GM21526 (cell line): ENCODE data around the gene PANK4.
"Not testable (repeated sequence)": the region's sequence is repeated elsewhere in the genome, so short reads cannot be mapped to it uniquely, and the experiment has no call there.

ENCODE experiments used
- ATAC-seq: cut with Tn5 transposase; IDR thresholded peaks from one replicate; pipeline ENCODE4 v1.9.1; 2021; ENCODE audit warnings: moderate library complexity; ENCODE audit not compliant: unreplicated experiment, low FRiP score

PANK4 gene

DNA sequence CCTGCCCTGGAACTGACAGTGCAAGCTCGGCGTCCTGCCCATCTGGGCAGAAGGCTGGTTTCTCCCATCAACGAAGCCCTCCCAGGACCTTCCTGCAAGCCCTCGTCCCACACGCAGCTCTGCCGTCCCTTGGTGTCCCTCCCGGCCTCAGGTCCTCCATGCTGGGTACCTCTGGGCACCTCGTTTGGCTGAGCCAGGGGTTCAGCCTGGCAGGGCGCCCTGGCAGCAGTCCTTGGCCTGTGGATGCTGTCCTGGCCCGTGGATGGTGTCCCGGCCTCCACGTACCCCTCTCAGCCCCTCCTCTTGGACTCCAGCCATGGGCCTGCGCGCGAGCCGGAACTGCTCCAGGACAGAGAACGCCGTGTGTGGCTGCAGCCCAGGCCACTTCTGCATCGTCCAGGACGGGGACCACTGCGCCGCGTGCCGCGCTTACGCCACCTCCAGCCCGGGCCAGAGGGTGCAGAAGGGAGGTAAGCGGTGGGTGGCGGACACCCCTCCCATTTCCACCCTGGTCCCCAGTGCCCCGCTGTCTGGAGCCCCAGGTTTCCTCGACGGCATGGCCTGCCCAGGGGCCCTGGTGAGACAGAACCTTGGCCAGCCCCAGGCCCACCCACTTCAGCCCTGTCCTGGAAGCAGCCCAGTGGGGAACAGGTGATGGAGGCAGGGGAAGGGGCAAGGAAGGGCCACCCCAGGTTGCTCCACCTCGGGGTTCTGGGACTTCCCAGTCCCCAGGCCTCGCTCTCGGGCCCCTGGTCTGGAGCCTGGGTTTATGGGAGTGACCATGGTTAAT, 33.3 kb upstream of the PANK4 start:
- ATAC-seq = no peak

DNA sequence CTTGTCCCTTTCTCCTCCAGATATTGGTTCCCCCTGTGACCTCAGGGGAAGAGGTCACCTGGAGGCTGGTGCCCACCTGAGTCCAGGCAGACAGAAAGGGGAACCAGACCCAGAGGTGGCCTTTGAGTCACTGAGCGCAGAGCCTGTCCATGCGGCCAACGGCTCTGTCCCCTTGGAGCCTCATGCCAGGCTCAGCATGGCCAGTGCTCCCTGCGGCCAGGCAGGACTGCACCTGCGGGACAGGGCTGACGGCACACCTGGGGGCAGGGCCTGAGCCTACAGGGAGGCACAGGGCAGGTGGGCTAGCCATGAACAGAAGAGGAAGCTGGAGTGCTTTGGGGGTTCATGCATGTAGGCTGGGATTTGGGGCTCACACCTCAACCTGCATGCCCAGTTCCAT, 32.5 kb upstream of the PANK4 start:
- no peak for ATAC-seq

DNA sequence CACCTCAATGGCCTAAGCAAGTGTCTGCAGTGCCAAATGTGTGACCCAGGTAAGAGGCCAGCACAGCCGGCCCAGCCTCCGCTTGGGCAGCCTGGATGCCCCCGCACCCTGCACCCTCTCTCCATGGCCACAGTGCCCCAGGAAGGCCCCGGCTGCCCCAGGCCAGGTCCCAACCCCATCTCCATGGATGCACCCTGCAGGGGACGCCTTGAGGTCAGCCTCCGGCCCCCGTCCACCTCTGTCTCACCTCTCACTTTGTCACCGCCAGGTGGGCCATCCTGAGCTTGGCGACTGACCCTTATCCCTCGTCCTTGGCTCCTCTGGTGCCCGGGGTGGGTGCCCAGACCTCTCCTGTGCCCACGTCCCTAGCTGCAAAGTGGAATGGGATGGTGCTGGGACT, 32.0 kb upstream of the PANK4 start:
- ATAC-seq = no peak

DNA sequence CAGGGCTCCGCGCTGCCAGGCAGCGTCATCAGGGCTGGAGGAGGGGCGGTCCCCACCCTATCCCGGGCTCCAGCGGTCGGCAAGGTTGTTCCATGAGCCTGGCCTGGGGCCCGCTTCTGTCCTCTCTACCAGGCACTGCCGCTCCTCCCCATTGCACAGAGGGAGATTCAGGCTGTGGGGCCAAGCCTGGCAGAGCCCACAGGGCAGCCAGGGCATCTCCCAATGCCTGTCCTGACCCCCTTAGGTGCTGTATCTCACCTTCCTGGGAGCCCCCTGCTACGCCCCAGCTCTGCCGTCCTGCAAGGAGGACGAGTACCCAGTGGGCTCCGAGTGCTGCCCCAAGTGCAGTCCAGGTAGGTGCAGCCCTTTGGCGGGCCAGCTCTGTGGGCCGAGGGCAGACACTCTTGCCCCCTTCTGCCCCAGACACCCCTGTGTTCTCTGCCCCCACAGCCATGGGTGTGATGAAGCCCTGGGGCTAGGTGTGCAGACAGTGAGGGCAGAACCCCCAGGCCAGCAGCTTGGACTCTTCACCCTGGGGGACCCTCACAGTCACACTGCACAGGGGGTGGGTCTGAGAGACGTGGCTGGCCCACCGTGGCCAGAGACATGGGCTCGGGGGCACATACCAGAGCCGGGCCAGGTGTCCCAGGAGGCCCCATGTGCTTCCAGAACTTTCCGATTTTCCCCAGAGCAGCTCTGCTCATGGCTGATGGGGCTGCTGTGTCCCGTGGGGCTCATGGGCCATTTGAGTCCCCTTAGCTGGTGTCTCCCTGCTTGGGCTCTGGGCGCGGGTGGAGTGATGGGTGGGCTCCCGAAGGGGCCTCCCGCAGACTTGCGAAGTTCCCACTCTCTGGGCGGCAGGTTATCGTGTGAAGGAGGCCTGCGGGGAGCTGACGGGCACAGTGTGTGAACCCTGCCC, 31.3 kb upstream of the PANK4 start:
- ATAC-seq = no peak

DNA sequence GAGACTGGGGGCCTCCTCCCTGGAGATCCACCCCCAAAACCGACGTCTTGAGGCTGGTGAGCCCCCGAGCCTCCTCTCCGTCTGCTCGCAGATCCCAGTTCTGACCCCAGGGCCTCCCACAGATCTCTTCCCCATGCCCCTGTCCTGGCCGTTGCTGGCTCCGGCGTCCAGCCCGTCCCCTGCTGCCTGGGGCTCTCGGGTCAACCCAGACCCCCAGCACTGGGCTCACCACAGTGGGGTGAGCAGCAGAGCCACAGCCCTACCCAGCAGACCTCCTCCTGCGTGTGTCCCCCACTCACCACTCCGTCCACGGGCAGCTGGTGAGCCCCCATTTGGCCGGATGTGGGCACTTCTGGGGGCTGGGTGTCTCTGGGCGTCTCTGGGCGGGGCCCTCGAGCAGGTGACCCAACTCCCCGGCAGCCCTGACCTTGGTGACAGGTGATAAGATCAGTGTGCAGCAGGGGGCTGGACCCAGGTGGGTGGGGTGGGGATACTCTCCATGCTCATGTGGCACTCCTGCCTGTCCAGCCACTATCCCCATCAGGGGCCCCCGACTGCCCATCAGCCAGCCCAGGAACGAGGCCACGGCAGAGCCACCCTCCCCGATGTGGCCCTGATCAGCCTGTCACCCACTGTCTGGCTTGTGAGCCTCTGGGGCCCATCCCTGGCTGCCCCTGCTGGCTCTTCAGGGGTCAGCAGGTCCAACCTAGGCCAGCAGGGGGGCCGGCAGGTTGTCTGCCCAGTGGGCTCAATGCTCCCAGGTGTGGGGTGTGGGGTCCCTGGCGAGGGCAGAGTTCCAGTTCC, 30.5 kb upstream of the PANK4 start:
- no peak for ATAC-seq

DNA sequence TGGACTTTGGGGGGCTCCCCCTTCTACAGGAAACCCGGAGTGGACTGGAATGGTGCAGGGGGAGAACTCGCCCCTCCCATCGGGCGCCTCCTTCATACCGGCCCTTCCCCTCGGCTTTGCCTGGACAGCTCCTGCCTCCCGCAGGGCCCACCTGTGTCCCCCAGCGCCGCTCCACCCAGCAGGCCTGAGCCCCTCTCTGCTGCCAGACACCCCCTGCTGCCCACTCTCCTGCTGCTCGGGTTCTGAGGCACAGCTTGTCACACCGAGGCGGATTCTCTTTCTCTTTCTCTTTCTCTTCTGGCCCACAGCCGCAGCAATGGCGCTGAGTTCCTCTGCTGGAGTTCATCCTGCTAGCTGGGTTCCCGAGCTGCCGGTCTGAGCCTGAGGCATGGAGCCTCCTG, 29.9 kb upstream of the PANK4 start, which contains the start of gene TNFRSF14:
Gene TNFRSF14, plus strand, starts transcription at position 95 of the 401 bp plus-strand sequence. Its CDS starts 294 bp downstream, at position 389.
- ATAC-seq = no peak

DNA sequence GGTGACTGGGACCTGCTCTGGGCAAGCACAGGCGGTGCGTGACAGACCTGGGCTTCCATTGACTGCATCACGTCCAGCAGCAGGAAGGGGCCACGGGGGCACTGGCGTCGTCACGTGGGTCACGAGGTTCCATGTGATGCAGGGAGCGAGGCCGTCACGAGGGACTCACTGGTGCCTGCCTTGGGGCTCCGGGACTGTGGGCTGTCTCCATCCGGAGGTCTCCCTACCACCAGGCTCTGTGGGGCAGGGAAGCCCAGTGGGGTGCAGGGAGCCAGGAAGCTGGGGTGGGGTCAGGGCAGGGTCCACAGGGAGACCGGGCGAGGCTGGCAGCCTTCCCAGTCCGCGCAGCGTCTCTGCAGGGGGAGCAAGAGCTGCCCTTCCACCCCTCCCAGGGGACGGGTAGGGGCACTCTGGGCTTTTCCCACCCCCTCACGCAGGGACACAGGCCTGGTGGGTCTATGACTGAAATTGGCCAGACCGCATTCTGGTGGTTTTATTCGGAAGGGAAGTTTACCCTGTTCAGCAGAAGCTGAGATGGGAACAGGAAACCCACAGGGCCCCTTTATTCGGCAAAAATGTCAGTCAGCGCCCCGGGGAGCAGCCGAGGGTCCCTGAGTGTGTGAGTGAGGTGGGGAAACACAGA, 29.4 kb upstream of the PANK4 start:
- ATAC-seq = no peak

DNA sequence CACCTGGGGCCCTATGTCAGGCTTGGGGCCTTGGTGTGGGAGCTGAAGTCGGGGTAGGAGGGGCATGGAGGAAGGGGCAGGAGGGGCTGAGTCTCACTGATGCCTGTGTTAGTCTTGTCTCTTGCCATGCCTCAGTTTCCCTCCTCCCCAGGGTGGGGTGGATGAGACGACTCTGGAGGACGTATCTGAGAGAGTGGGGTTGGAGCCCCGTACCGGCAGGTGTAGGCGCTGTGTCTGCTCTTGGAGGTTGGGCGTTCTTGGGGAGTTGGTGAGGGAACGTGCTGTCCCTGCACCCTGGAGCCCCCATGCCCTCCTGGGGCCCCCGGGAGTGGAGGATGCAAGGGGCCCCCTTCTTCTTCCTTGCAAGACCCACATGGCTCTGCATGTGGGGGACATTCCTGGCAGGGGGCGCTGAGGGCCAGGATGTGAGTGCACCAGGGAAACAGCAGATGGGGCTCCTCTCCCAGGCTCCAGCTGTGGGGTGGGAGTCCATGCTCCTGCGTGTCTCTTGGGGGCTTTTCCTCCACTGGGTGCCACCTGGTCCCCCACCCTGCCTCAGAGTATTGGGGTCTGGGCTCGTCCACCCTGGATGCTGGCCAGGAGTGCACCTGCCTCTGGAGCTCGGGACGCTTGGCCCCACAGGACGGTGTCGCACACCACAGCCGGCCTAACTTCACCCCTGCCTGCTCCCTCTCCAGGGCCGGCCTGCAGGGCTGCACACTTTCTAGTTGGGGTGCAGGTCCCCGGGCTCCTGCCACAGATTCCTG, 28.4 kb upstream of the PANK4 start:
- ATAC-seq = no peak

DNA sequence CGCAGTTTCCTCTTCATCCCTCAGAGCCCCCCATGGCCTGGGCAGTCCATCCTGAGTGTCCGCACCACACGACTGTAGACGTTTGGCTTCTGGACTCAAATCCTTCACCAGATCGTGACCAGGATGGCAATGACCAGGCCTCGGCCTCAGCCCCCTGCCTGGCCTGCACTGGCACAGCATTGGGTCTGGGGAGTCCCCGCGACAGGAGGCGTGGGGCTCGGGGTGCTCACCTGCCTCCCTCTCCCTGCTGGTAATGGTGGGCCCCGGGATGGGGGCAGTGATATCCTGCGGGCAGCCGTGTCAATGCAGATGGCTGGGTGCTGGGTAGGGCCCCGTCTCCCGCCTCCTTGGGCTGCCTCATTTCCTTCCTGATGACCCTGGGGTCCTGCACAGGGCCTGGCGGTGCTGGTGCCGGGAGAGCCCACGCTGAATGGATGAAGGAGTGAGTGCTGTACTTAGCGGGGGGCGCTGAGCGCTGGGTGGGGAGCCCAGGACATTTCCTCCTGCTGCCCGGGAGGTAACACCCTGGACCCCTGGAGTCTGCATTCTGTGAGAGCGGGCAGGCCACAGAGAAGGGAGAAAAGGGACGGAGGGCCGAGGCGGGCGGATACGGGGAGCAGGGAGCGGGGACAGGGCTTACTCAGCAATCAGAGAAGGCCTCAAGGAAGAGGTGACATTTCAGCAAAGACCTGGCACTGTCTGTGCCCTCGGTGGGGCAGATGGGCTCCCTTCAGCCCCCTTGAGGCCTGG, 27.6 kb upstream of the PANK4 start:
- no peak for ATAC-seq

DNA sequence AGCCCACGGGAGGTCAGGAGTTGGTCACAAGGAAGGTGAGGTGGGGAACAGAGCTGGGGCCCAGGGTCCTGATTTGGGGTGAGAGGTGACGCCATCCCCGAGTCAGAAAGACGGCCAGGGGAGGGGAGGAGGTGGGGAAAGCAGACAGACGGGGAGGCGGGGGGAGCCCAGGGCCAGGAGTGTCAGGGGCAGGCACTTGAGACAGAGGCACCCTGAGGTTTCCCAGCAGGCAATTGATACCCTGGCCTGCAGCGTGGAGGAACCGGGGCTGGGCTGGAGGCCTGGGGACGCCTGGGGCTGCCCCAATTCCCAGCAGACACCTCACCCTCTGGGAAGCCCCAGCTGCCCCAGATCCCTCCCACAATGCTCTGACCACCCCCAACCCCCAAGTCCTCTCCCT, 26.7 kb upstream of the PANK4 start:
- ATAC-seq = not testable (repeated sequence)

DNA sequence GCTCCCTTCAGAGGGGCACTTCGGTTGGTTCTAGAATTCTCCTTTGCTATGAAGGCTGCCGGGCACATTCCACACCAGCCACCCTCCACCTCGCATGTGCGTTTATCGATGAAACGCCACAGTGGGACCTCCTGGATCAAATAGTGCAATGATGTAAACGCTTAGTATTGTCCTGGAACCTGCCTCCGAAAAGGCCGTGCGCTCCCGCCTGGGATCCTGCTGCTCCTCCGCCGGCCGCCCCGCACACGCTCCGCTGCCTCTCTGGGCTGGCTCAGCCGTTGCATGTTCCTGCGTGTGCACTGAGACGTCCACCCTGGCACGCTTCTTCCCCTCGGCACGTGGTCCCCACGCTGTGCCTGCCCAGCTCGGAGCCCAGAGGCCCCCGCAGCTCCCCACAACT, 25.8 kb upstream of the PANK4 start:
- no peak for ATAC-seq

DNA sequence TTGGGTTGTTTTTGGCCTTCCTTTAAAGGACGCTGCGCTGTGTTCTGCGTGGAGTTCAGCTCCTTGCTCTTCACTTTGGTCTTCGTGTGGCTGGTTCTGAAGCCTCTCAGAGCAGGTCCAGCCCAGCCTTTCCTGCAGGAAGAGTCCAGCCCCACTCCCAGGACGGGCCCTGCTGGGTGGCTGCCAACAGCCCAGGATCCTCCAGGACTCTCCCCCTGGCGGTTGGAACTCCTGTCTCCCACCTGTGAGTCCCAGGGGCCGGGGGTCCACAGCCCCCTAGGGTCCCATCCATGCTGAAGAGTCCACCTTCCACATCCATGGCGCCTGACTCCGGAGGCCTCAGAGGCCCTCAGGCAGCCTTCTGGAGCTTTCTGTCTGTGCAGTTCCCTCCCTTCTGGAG, 25.1 kb upstream of the PANK4 start:
- ATAC-seq = not testable (repeated sequence)

DNA sequence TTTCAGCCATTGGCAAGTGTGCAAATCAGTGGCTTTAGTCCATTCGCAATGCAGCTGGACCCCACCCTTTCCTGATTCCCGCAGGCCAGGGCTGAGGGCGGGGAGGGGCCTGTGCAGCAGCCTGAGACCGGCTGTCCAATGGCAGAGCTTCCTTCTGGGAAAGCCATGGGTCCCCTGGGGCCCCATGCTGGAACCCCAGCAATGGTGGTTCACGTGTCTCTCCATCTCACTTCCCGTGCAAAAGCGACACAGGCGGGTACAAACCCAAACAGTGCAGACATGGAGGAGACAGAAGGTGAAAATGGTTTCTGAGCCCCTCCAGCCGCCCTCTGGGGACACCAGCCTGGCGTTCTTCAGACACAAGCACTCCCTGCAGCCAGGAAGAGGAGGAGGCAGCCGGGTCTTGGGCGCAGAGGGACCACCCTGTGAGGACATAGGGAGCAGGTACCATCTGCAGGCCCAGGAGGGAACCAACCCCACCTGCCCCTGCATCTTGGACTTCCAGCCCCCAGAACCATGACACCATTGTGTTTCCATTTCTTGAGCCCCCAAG, 24.0 kb upstream of the PANK4 start:
- not testable (repeated sequence) for ATAC-seq

DNA sequence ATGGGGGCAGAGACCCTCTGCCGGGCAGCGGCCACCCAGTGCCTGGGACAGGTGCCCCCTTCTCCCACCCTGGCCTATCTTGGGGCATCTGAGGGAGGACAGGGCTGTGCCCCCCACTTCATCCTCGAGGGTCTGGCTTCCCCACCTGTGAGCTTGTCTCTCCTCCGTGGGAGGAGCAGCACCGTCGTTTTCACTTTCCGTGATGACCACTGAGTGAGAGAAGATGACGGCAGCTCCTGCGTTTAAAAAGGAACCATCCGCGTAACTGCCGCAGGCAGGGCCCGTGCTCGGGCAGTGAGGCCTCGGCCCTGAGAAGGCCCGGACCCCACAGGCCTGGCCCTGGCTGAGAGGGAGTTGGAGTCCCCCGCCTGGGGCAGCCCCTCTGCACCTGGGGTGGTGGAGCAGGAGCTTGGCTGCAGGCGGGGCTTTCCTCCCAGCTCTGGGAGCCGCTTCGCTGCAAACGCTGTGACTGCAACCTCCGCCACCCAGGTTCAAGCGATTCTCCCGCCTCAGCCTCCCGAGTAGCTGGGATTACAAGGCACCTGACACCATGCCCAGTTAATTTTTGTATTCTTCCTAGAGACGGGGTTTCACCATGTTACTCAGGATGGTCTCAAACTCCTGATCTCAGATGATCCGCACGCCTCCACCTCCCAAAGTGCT, 23.1 kb upstream of the PANK4 start:
- ATAC-seq = not testable (repeated sequence)

DNA sequence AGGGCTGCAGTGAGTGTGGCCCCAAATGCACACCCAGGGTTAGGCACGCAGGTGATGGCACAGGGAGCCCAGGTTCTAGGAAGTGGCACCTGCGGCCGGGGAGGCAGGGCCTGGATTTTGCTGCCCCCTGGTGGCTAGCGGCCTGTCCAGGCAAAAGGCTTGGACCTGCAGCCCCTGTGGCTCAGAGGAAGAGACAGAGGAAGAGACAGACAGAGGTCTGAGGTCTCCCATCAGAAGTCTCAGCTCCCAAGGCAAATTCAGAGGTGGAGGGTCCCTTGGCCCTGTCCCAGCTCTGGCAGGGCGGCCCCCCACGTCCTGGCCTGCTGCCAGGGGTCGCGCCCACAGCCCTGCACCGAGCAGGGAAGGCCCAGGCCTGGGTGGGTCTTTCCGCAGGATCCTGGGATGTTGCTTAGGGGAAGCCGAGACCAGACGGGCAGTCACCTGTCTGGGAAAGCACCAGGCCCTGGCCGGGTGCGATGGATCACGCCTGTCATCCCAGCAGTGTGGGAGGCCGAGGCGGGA, 21.7 kb upstream of the PANK4 start:
- ATAC-seq = peak; percentile 18

DNA sequence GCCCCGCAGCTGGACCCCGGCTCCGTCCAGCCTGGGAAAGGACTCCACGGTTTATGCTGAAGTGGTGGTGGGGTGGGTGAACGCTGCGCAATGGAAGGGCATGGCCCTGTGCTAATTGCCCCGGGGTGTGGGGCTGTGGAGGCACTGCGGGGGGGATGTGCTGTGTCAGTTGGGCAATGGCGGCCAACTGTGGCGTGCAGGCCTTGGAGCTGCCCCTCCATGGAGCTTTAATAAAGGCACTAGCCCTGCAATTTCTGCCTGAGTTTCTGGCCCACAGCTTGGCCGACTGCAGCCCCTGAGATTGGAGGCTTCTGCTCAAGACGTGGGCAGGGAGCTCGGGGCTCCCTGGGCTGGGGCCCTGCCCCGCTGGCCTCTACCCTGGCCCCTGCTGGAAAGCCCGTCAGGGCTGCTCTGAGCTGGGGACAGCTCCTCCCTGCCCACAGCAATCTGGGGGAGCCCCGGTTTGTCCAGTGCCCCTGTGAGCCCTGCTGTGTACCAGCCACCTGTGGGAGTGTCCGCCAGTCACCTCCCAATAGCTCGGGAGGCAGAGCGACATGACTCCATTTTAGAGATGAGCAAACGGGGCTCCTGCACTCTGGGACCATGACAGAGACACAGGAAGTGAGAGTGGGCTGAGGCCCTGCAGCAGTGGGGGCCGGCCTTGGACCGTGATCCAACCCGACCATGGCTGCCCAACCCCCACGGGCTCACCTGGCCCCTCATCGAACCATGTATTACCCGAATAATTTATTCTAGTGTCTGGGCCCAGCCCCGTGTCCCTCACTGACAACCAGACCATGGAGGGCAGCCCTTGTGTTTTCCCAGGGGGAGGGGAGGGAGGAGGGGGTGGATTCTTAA, 21.0 kb upstream of the PANK4 start:
- no peak for ATAC-seq
